GM12878 (cell line): ENCODE data around the gene IL21. TPM values are rescaled to one million over a fixed set of nuclear protein-coding genes. Genes with fewer than 3 reads are reported as not detected.

Experiments
- ATAC-seq: fragments of 200-7000 bp; cut with Tn5 transposase; 3 replicates; pipeline ENCODE4 v1.9.1; 2020; ENCODE audit warnings: mild to moderate bottlenecking, moderate library complexity
- BruUV-seq: library from RNA; stranded (reverse); fragments of 400-500 nt; replicated peaks from 2 replicates; lab custom pipeline; 2021; lab: Mats Ljungman, UMichigan
- CTCF ChIA-PET: fragments of 300-600 bp; sonication (Branson Sonifier 250); formaldehyde crosslinking; extraction: SDS; loops from one replicate; lab custom pipeline; 2021; ENCODE audit warnings: inconsistent platforms; lab: Yijun Ruan, JAX
- POLR2A ChIA-PET: fragments of 350-600 bp; formaldehyde crosslinking; extraction: SDS; loops from one replicate; lab custom pipeline; 2021; ENCODE audit warnings: inconsistent platforms; lab: Charles Lee
- RAD21 ChIA-PET: fragments of 300-600 bp; sonication (Branson Sonifier 250); formaldehyde crosslinking; loops from one replicate; lab custom pipeline; 2023; ENCODE audit warnings: antibody characterized with exemption; ENCODE audit not compliant: unreplicated experiment; lab: Charles Lee
- SMC1A ChIA-PET: fragments of 300-600 bp; sonication (Branson Sonifier 250); formaldehyde crosslinking; loops from one replicate; lab custom pipeline; 2023; ENCODE audit not compliant: unreplicated experiment, uncharacterized antibody; lab: Charles Lee
- DNase-seq: peaks from one replicate; pipeline ENCODE4 v3.0.0-alpha.2; 2011; ENCODE audit warnings: low read depth, low spot score
- FAIRE-seq: peaks from 3 replicates; lab custom pipeline; 2011; peaks lifted over from hg19 to GRCh38; lab: Jason Lieb, UNC
- H2AFZ ChIP-seq: 2 replicates; pipeline ENCODE4 v1.6.0; 2011; ENCODE audit warnings: low read depth, low read length, control low read depth; ENCODE audit not compliant: control insufficient read depth
- H3K27ac ChIP-seq: 2 replicates; pipeline ENCODE4 v1.5.1; 2011; ENCODE audit warnings: control low read depth; ENCODE audit not compliant: control insufficient read depth, insufficient read depth
- H3K27me3 ChIP-seq, 2 experiments: replicated peaks in 1 of 2; 2 replicates each; pipeline versions ENCODE4 v1.6.0 to v1.6.1; 2011; ENCODE audit warnings: low read length in 1 of 2; ENCODE audit not compliant: control insufficient read depth in 2 of 2, insufficient read depth in 2 of 2
- H3K36me3 ChIP-seq, 2 experiments: 2 replicates each; pipeline ENCODE4 v1.5.1; 2011; ENCODE audit warnings: low read length in 1 of 2; ENCODE audit not compliant: control insufficient read depth in 2 of 2, insufficient read depth in 2 of 2
- H3K4me1 ChIP-seq: 2 replicates; pipeline ENCODE4 v1.6.1; 2011; ENCODE audit warnings: mild to moderate bottlenecking, low read length, moderate library complexity, mixed read lengths; ENCODE audit not compliant: control insufficient read depth, insufficient read depth
- H3K4me2 ChIP-seq: 2 replicates; pipeline ENCODE4 v1.6.0; 2011; ENCODE audit warnings: control low read depth; ENCODE audit not compliant: control insufficient read depth, insufficient read depth
- H3K4me3 ChIP-seq: fragments of 200-600 bp; sonication (generic); 2 replicates; pipeline ENCODE4 v1.5.1; 2016
- H3K79me2 ChIP-seq: 2 replicates; pipeline ENCODE4 v1.6.0; 2011; ENCODE audit warnings: low read length; ENCODE audit not compliant: control insufficient read depth, insufficient read depth
- H3K9ac ChIP-seq: 2 replicates; pipeline ENCODE4 v1.8.0; 2011; ENCODE audit warnings: low read length, control low read depth, mixed read lengths; ENCODE audit not compliant: control insufficient read depth, insufficient read depth
- H3K9me3 ChIP-seq: replicated peaks from 3 replicates; pipeline ENCODE4 v1.5.1; 2011; ENCODE audit warnings: mild to moderate bottlenecking, low read length; ENCODE audit not compliant: control insufficient read depth, insufficient read depth
- H4K20me1 ChIP-seq: 2 replicates; pipeline ENCODE4 v1.6.0; 2011; ENCODE audit not compliant: control insufficient read depth, insufficient read depth
- CHD2 ChIP-seq: IDR thresholded peaks from 2 replicates; pipeline ENCODE4 v1.6.1; 2011; ENCODE audit warnings: low read depth, low read length, improper control_type of control experiment, borderline replicate concordance
- EGR1 ChIP-seq, 2 experiments: IDR thresholded peaks; 1 replicate in 1 of 2; 2 replicates in 1 of 2; pipeline ENCODE4 v1.6.1; 2011 to 2012; ENCODE audit warnings: low read depth in 2 of 2, low read length in 2 of 2, borderline replicate concordance in 1 of 2, mild to moderate bottlenecking in 1 of 2, moderate library complexity in 1 of 2
- RUNX3 ChIP-seq: IDR thresholded peaks from 2 replicates; pipeline ENCODE4 v1.6.1; 2012; ENCODE audit warnings: low read length, inconsistent platforms
- TCF7 ChIP-seq: IDR thresholded peaks from 2 replicates; pipeline ENCODE4 v1.6.1; 2014; ENCODE audit warnings: antibody characterized with exemption, borderline replicate concordance
- WGBS: methylation state at CpG from one replicate; pipeline ENCODE4 v1.1.6; 2016; ENCODE audit warnings: low lambda C conversion rate; ENCODE audit not compliant: insufficient replicate concordance, insufficient coverage; ENCODE audit errors: missing lambda C conversion rate; 5-methylcytosine and 5-hydroxymethylcytosine counted together
- in situ Hi-C: fragments of 300-500 bp; cut with MboI; formaldehyde crosslinking; loops from 9 replicates; pipeline ENCODE4 v1.14.3; 2018; ENCODE audit warnings: mixed read lengths
- intact Hi-C: fragments of 100-400 bp; cut with micrococcal nuclease; formaldehyde crosslinking; loops from one replicate; pipeline ENCODE4 v1.14.2; 2022; ENCODE audit not compliant: unreplicated experiment
- polyA plus RNA-seq, 11 experiments: library from polyadenylated mRNA; depleted of rRNA in 4 of 11; unstranded in 6 of 11; stranded (reverse) in 5 of 11; fragments of >200 nt; fragmentation: Nextera tagmentation in 4 of 11; fragmentation: Illumina TruSeq in 1 of 11; extraction: Ambion mirVana in 4 of 11; extraction: Trizol in 1 of 11; gene quantifications; 1 replicate in 1 of 11; 2 replicates in 10 of 11; pipeline versions ENCODE4 v1.2.1 to v1.2.3, GENCODE V29; 2011 to 2016; ENCODE audit warnings: inconsistent platforms in 2 of 11, missing spikeins in 2 of 11, low read depth in 1 of 11
- total RNA-seq, 4 experiments: library from RNA; depleted of rRNA in 3 of 4; stranded (reverse); fragments of >200 nt in 3 of 4; fragmentation: Illumina TruSeq in 1 of 4; extraction: Trizol in 1 of 4; gene quantifications; 2 replicates each; pipeline versions ENCODE4 v1.2.1 to v1.2.3, GENCODE V29; 2013 to 2021
- TF ChIP-seq, protein P1 (sequence below): fragments of 450-650 bp; IDR thresholded peaks from 2 replicates; pipeline ENCODE4 v1.6.1; 2017; ENCODE audit warnings: mild to moderate bottlenecking, moderate library complexity
- TF ChIP-seq, protein P2 (sequence below): IDR thresholded peaks from 2 replicates; pipeline ENCODE4 v1.6.1; 2011; ENCODE audit warnings: borderline replicate concordance, low read depth, mild to moderate bottlenecking, moderate library complexity, low read length; ENCODE audit not compliant: insufficient read depth, poor library complexity, severe bottlenecking

Gene IL21
- total and polyA plus RNA-seq, 10 of the 15 experiments (the other 5 are each of a cell fraction or from before 2014, with no cell fraction given): not detected

DNA sequence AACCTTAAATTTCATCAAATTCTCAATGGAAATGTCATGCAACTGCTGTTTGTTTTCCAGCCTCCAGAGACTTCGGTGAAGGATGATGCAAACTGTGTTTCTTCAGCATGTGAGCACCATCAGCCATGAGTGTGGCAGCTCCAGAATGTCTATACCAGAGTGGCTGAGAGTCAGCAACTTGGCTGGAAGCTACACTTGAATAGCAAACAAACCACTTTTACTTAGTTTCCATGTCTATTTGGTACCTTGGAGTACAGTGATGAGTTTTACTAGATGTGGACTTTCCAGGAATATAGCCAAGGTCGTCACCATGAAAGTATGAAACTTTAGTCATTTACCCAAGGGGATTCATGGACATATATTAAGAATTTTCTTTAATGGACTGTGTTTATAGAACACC is 4.3 kb upstream of the IL21 start:
- Histone ChIP-seq H2AFZ (no peak overlapping the region), H3K36me3 (no peaks in the 10 kb centered on the region), H4K20me1 (no peaks in the 10 kb centered on the region), H3K4me1 (no peaks in the 10 kb centered on the region), H3K27ac (no peak overlapping the region), H3K4me2 (no peak overlapping the region), H3K9me3 (no peaks in the 10 kb centered on the region), H3K4me3 (no peak overlapping the region), H3K27me3 (peaks cover 0 to 8% of the 10 kb centered on the region in 2 experiments; a peak in 1 of 4 replicates), H3K9ac (no peak overlapping the region), H3K79me2 (no peaks in the 10 kb centered on the region)
- intact Hi-C loops (no loop called here), in situ Hi-C loops (no loop called here)
- ATAC-seq: no peak
- TF ChIP-seq, protein P1, sequence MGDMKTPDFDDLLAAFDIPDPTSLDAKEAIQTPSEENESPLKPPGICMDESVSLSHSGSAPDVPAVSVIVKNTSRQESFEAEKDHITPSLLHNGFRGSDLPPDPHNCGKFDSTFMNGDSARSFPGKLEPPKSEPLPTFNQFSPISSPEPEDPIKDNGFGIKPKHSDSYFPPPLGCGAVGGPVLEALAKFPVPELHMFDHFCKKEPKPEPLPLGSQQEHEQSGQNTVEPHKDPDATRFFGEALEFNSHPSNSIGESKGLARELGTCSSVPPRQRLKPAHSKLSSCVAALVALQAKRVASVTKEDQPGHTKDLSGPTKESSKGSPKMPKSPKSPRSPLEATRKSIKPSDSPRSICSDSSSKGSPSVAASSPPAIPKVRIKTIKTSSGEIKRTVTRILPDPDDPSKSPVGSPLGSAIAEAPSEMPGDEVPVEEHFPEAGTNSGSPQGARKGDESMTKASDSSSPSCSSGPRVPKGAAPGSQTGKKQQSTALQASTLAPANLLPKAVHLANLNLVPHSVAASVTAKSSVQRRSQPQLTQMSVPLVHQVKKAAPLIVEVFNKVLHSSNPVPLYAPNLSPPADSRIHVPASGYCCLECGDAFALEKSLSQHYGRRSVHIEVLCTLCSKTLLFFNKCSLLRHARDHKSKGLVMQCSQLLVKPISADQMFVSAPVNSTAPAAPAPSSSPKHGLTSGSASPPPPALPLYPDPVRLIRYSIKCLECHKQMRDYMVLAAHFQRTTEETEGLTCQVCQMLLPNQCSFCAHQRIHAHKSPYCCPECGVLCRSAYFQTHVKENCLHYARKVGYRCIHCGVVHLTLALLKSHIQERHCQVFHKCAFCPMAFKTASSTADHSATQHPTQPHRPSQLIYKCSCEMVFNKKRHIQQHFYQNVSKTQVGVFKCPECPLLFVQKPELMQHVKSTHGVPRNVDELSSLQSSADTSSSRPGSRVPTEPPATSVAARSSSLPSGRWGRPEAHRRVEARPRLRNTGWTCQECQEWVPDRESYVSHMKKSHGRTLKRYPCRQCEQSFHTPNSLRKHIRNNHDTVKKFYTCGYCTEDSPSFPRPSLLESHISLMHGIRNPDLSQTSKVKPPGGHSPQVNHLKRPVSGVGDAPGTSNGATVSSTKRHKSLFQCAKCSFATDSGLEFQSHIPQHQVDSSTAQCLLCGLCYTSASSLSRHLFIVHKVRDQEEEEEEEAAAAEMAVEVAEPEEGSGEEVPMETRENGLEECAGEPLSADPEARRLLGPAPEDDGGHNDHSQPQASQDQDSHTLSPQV: no peak
- TF ChIP-seq TCF7 (no peak), CHD2 (no peak), RUNX3 (no peak), EGR1 (IDR thresholded peaks at IDR 0.05; ENCODE audit: borderline replicate concordance in 1 of 2, low read depth in 2 of 2, low read length in 2 of 2) (no peak)
- TF ChIP-seq, protein P2, sequence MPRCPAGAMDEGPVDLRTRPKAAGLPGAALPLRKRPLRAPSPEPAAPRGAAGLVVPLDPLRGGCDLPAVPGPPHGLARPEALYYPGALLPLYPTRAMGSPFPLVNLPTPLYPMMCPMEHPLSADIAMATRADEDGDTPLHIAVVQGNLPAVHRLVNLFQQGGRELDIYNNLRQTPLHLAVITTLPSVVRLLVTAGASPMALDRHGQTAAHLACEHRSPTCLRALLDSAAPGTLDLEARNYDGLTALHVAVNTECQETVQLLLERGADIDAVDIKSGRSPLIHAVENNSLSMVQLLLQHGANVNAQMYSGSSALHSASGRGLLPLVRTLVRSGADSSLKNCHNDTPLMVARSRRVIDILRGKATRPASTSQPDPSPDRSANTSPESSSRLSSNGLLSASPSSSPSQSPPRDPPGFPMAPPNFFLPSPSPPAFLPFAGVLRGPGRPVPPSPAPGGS: no peak
- ChIA-PET POLR2A (no interaction called here), CTCF (interaction anchor here (1.2 kb wide), 1 partner anchor 47 kb away, joined by 4 read pairs; no protein-coding TSS in a partner anchor), SMC1A (interaction anchor here (1.0 kb wide), 1 partner anchor 10 kb away, joined by 3 read pairs; no protein-coding TSS in a partner anchor), RAD21 (no interaction called here)
- no peak for DNase-seq
- WGBS: 47% methylated on average over 2 of the region's 2 CpGs
- no TSS peak for BruUV-seq
- no peak for FAIRE-seq
